Mucosa of descending colon (tissue), 3 donors: Measurements from ENCODE around the gene CHAC1. TPM values are rescaled to one million over a fixed set of nuclear protein-coding genes. Genes with fewer than 3 reads are reported as not detected.

Source experiments
- ATAC-seq: fragments of 200-7000 bp; cut with Tn5 transposase; one replicate; pipeline ENCODE4 v1.9.1; 2020; ENCODE audit warnings: mild to moderate bottlenecking, moderate library complexity
- DNase-seq, 3 donors: peaks; one replicate each; pipeline ENCODE4 v3.0.0-alpha.2; 2020
- H3K36me3 ChIP-seq: fragments of 200-600 bp; one replicate; pipeline ENCODE4 v1.8.0; 2021; ENCODE audit warnings: low read depth, mild to moderate bottlenecking
- H3K4me1 ChIP-seq: fragments of 200-600 bp; one replicate; pipeline ENCODE4 v1.8.0; 2021; ENCODE audit warnings: low read depth, mild to moderate bottlenecking
- H3K4me3 ChIP-seq: fragments of 200-600 bp; one replicate; pipeline ENCODE4 v1.8.0; 2021; ENCODE audit warnings: mild to moderate bottlenecking
- H3K9me3 ChIP-seq: fragments of 200-600 bp; one replicate; pipeline ENCODE4 v1.8.0; 2021; ENCODE audit warnings: mild to moderate bottlenecking
- intact Hi-C, 2 donors: fragments of 100-400 bp; cut with DNase I in 1 of 2; cut with micrococcal nuclease in 1 of 2; formaldehyde crosslinking; loops; one replicate each; pipeline versions ENCODE4 v1.11.0 to v1.11.1; 2022; cut with DNase I, micrococcal nuclease
- total RNA-seq, 3 donors: library from RNA; stranded (reverse); fragmentation: NEBNext Ultra II Directional in 2 of 3; extraction: Animal tissue kit (Norgen Biotek cat#: 25700) in 2 of 3; gene quantifications; one replicate each; pipeline versions ENCODE4 v1.2.1 to v1.2.4, GENCODE V29; 2021 to 2023
- TF ChIP-seq, protein P1 (sequence below): fragments of 200-600 bp; IDR thresholded peaks from one replicate; pipeline ENCODE4 v1.8.0; 2022; ENCODE audit warnings: antibody characterized with exemption, mild to moderate bottlenecking
- donor health status: DM: no; HTN: no; CAD: no; lungs with moderate emphysema.
- donor health status: DM: no; HTN: no; CAD: no.
- donor health status: DM: no; HTN: yes; CAD: no.

Gene CHAC1
- total RNA-seq, 3 donors from 2014 or later, result 0.69 to 3.1 (median 2.6) TPM

DNA sequence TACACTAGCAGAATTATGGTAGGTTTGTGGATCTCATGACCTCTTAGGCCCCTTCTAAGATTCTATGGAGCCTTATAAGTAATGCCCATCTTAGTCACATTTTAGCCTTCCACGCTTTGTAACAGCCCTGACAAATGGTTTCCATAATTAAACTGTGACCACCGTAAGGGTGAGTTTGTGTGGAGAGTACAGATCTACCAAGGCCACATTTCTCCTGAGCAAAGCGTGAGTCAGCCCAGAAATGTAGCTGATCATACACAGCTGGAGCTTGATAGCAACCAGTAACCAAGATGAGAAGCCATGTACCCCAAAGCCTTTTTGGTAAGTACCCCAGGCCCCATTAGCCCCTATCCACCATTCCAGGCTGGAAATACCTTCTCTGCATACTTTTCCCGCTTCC lies 31.7 kb downstream of the CHAC1 start:
- peaks cover 14% of the 10 kb centered on the region for H3K36me3 ChIP-seq
- TF ChIP-seq, protein P1, sequence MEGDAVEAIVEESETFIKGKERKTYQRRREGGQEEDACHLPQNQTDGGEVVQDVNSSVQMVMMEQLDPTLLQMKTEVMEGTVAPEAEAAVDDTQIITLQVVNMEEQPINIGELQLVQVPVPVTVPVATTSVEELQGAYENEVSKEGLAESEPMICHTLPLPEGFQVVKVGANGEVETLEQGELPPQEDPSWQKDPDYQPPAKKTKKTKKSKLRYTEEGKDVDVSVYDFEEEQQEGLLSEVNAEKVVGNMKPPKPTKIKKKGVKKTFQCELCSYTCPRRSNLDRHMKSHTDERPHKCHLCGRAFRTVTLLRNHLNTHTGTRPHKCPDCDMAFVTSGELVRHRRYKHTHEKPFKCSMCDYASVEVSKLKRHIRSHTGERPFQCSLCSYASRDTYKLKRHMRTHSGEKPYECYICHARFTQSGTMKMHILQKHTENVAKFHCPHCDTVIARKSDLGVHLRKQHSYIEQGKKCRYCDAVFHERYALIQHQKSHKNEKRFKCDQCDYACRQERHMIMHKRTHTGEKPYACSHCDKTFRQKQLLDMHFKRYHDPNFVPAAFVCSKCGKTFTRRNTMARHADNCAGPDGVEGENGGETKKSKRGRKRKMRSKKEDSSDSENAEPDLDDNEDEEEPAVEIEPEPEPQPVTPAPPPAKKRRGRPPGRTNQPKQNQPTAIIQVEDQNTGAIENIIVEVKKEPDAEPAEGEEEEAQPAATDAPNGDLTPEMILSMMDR, result no peak

DNA sequence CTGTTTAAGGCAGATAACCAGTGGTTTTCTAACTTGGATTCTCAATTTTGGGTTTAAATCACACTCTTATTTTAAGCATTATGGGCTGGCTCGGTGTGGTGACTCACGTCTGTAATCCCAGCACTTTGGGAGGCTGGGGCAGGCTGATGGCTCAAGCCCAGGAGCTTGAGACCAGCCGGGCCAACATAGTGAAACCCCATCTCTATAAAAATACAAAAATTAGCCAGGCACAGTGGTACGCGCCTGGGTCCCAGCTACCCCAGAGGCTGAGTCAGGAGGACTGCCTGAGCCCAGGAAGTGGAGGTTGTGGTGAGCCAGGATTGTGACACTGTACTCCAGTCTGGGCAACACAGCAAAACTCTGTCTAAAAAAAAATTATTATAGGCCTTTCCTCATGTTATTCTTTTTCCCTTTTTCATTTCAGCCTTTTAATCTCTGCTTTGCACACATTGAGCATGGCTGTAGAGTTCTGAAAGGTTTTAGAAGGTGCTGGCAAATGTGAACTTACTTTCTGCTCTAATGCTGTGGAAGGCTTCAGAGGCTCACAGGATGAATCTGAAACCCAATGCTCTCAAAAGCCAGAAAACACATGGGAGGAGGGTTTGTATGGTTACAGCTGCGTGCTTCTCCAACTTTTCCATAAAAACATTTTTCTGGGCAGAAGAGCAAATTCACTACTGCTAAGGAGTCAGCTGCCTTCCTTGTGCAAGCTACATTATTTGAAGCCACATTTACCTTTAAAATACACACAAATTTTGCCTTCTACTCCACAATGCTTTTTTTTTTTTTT lies 32.5 kb downstream of the CHAC1 start:
- Histone ChIP-seq H3K4me1 (no peaks in the 10 kb centered on the region), H3K36me3 (peaks cover 12% of the 10 kb centered on the region), H3K9me3 (no peaks in the 10 kb centered on the region), H3K4me3 (no peak overlapping the region)
- TF ChIP-seq, protein P1, result no peak
- no peak for DNase-seq
- intact Hi-C loops, result no loop called here
- no peak for ATAC-seq

More for the DNA sequence above, 31.7 kb downstream of the CHAC1 start:
- Histone ChIP-seq H3K4me1 (no peaks in the 10 kb centered on the region), H3K9me3 (no peaks in the 10 kb centered on the region), H3K4me3 (no peak overlapping the region)
- ATAC-seq (no peak), DNase-seq (no peak)
- intact Hi-C loops, result no loop called here

DNA sequence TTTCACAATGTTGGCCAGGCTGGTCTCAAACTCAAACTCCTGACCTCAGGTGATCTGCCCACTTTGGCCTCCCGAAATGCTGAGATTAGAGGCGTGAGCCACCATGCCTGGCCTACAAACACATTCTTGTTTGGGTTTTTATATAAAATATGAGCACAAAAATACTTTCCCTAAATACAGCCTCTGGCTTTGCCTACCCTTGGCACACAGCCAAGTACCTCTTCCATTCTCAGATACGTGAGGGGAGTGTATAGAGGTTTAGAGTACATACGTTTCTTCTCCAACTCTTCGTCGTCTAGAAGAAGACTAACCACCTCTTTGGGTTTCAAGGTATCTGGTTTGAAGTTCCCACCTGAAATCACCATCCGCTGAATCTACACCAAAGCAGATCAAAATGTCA lies 33.5 kb downstream of the CHAC1 start:
- ATAC-seq (no peak), DNase-seq (no peak)
- TF ChIP-seq, protein P1, result no peak
- intact Hi-C loops, result no loop called here
- Histone ChIP-seq H3K36me3 (peaks cover 12% of the 10 kb centered on the region), H3K9me3 (no peaks in the 10 kb centered on the region), H3K4me1 (no peaks in the 10 kb centered on the region), H3K4me3 (no peak overlapping the region)

DNA sequence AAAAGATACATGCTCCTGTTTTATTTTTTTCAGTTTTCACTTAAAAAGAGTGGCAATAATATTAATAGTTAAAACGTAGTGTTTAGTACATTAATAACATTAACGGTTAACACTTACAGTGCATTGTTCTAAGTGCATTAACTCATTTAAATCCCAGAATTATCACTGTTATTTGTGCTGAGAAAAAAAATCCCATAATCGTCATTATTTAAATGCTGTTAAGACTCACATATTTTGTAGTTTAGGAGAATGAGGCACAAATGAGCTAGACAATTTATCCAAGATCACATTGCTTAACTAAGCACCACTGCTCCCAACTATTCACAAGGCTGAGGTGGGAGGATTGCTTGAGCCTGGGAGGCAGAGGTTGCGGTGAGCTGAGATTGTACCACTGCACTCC lies 34.9 kb downstream of the CHAC1 start:
- H3K4me3 ChIP-seq, result no peak overlapping the region
- ATAC-seq (no peak), DNase-seq (no peak)
- H3K4me1 ChIP-seq, result no peaks in the 10 kb centered on the region
- H3K36me3 ChIP-seq, result peaks cover 6% of the 10 kb centered on the region
- intact Hi-C loops, result no loop called here
- TF ChIP-seq, protein P1, result no peak
- H3K9me3 ChIP-seq, result no peaks in the 10 kb centered on the region

DNA sequence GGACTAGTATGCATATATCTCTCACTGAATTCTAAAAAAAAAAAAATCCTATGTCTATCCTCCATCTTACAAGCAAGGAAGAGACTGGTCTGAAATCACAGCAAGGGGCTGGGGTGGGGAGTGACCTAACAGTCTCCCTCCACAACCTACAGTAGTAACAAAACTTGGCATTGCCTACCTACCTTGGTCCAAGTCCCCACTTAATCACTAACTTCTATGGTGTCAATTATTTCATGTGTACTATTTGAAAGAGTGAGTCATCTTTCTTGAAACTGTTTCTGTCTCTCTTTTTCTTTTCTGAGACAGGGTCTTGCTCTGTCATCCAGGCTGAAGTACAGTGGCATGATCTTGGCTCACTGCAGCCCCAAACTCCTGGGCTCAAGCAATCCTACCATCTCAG lies 36.8 kb downstream of the CHAC1 start:
- Histone ChIP-seq H3K36me3 (no peaks in the 10 kb centered on the region), H3K9me3 (no peaks in the 10 kb centered on the region), H3K4me1 (no peaks in the 10 kb centered on the region), H3K4me3 (no peak overlapping the region)
- TF ChIP-seq, protein P1, result no peak
- ATAC-seq (no peak), DNase-seq (no peak)
- intact Hi-C loops, result no loop called here
